AG04449 (cell line): Measurements from ENCODE around the gene METTL22.

Experiments used
- CTCF ChIA-PET: fragments of 350-600 bp; formaldehyde crosslinking; extraction: SDS; loops from one replicate; lab custom pipeline; 2021; ENCODE audit warnings: antibody characterized with exemption; lab: Yijun Ruan, JAX
- POLR2A ChIA-PET: fragments of 400-600, 350-600 bp; formaldehyde crosslinking; extraction: SDS; loops from one replicate; lab custom pipeline; 2020; ENCODE audit warnings: antibody characterized with exemption, inconsistent platforms; lab: Yijun Ruan, JAX
- DNase-seq: peaks from one replicate; pipeline ENCODE4 v3.0.0-alpha.2; 2010; ENCODE audit warnings: low read depth, low spot score
- H3K4me3 ChIP-seq: 2 replicates; pipeline ENCODE4 v1.5.1; 2011; ENCODE audit warnings: low read depth, mild to moderate bottlenecking, control low read depth, low read length
- TF ChIP-seq, protein P1 (sequence below): IDR thresholded peaks from one replicate; pipeline ENCODE4 v1.5.1; 2011; ENCODE audit warnings: mild to moderate bottlenecking, moderate library complexity, low read length, control low read depth, inconsistent platforms; ENCODE audit not compliant: insufficient read depth; ENCODE audit errors: missing control alignments

METTL22 gene

DNA sequence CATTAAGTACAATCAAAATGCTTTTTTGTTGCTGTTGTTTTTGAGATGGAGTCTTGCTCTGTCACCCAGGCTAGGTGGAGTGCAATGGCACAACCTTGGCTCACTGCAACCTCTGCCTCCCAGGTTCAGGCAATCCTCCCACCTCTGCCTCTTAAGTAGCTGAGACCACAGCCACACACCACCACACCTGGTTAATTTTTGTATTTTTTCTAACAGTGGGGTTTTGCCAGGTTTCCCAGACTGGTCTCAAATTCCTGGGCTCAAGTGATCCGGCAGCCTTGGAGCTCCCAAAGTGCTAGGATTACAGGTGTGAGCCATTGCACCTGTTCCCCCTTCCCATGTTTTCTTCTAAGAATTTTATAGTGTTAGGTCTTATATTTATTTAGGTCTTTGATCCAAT lies 48.0 kb downstream of the METTL22 start:
- no peak for DNase-seq
- H3K4me3 ChIP-seq = no peak overlapping the region
- ChIA-PET CTCF (interaction anchor here (1.1 to 3.0 kb wide), 5 partner anchors 11 to 121 kb away, joined by 3 to 15 read pairs (median 6); no protein-coding TSS in a partner anchor), POLR2A (no interaction called here)
- TF ChIP-seq, protein P1, sequence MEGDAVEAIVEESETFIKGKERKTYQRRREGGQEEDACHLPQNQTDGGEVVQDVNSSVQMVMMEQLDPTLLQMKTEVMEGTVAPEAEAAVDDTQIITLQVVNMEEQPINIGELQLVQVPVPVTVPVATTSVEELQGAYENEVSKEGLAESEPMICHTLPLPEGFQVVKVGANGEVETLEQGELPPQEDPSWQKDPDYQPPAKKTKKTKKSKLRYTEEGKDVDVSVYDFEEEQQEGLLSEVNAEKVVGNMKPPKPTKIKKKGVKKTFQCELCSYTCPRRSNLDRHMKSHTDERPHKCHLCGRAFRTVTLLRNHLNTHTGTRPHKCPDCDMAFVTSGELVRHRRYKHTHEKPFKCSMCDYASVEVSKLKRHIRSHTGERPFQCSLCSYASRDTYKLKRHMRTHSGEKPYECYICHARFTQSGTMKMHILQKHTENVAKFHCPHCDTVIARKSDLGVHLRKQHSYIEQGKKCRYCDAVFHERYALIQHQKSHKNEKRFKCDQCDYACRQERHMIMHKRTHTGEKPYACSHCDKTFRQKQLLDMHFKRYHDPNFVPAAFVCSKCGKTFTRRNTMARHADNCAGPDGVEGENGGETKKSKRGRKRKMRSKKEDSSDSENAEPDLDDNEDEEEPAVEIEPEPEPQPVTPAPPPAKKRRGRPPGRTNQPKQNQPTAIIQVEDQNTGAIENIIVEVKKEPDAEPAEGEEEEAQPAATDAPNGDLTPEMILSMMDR = no peak

- H3K4me3 ChIP-seq = no peak overlapping the region
- ChIA-PET POLR2A (no interaction called here), CTCF (interaction anchor here (1.1 to 5.3 kb wide), 6 partner anchors 9 to 210 kb away, joined by 3 to 49 read pairs (median 5); no protein-coding TSS in a partner anchor)
- TF ChIP-seq, protein P1 = no peak
- DNase-seq = no peak
Measured at GRCh38 chr16:8670014-8670560, 48.6 kb downstream of the METTL22 start.

GRCh38 chr16:8673611-8674412 lies 52.3 kb downstream of the METTL22 start:
- ChIA-PET CTCF (interaction anchor here (1.2 to 5.3 kb wide), 4 partner anchors 13 to 206 kb away, joined by 3 to 49 read pairs (median 4); no protein-coding TSS in a partner anchor), POLR2A (no interaction called here)
- TF ChIP-seq, protein P1 = no peak
- no peak for DNase-seq
- peak overlapping the region; percentile 65 for H3K4me3 ChIP-seq

DNA sequence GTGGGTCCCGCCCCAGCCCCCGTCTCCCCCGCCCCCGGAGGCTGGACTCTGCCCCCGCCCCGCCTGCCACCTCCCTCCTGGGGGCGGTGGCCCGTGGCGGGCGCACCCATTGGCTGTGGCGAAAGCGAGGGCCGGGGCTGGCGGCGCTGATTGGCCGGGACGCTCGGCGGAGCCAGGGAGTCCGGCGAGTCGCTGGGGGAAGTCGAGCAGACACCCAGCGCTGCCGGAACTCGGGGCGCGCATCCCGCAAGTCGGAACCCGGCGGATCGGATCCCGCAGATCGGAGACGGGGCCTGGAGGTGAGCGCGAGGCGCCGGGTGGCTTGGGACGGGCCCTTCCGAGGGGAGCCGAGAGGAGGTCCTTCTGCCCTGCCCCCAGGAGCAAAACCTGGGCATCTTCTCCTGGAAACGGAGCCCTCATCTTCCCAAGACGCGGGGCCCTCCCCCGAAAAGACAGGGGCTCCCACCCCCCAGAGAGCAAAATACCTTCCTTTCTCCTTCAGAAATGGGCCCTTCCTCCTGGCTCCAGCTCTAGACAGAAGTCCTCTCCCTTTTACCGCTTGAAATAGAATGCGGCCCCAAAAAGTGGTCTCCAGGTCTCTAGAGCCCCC lies 53.0 kb downstream of the METTL22 start, which contains the start of gene ABAT:
TSS of gene ABAT (plus strand) at position 205 of the 610 bp plus-strand sequence. CDS start 61,123 bp downstream, outside the sequence.
- peak within 1 kb of the TSS; percentile 77 for H3K4me3 ChIP-seq

GRCh38 chr16:8675183-8676159 lies 54.0 kb downstream of the METTL22 start:
- TF ChIP-seq, protein P1 = no peak
- CTCF ChIA-PET = interaction anchor here (0.7 to 5.3 kb wide), 3 partner anchors 12 to 116 kb away, joined by 3 to 49 read pairs (median 7); no protein-coding TSS in a partner anchor
- POLR2A ChIA-PET = no interaction called here
- peak overlapping the region; percentile 77 for H3K4me3 ChIP-seq
- no peak for DNase-seq

More for the DNA sequence above, 53.0 kb downstream of the METTL22 start, which contains the start of gene ABAT:
- CTCF ChIA-PET = interaction anchor here (0.6 to 5.3 kb wide), 4 partner anchors 13 to 205 kb away, joined by 3 to 49 read pairs (median 4); no protein-coding TSS in a partner anchor
- TF ChIP-seq, protein P1 = no peak
- POLR2A ChIA-PET = no interaction called here
- peak; percentile 5 for DNase-seq
